ENCODE results near the gene NEFH.

DNA sequence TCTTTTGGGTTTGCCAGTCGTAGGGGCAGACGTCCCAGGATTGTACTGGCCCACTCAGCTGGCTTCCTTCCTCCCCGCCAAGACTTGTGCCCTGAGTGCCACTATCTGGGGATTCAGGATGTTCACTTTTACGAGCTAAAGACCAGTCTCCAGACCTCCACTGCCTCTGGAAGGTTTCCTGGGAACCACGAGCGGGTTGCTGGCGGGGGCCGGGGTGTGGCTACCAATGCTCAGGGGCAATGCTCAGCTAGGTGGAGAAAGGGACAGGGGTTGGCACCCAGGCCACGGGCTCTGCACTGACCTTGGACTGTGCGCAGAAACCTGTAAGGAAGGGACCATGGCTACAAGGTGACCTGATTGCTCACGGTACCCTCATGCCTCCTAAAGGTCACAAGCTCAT is 2.2 kb downstream of the NEFH start:
- TF ChIP-seq POLR2AphosphoS5 (IDR thresholded peaks at IDR 0.05; ENCODE audit: low read depth, low read length), result no peak
- TF ChIP-seq, protein P1, sequence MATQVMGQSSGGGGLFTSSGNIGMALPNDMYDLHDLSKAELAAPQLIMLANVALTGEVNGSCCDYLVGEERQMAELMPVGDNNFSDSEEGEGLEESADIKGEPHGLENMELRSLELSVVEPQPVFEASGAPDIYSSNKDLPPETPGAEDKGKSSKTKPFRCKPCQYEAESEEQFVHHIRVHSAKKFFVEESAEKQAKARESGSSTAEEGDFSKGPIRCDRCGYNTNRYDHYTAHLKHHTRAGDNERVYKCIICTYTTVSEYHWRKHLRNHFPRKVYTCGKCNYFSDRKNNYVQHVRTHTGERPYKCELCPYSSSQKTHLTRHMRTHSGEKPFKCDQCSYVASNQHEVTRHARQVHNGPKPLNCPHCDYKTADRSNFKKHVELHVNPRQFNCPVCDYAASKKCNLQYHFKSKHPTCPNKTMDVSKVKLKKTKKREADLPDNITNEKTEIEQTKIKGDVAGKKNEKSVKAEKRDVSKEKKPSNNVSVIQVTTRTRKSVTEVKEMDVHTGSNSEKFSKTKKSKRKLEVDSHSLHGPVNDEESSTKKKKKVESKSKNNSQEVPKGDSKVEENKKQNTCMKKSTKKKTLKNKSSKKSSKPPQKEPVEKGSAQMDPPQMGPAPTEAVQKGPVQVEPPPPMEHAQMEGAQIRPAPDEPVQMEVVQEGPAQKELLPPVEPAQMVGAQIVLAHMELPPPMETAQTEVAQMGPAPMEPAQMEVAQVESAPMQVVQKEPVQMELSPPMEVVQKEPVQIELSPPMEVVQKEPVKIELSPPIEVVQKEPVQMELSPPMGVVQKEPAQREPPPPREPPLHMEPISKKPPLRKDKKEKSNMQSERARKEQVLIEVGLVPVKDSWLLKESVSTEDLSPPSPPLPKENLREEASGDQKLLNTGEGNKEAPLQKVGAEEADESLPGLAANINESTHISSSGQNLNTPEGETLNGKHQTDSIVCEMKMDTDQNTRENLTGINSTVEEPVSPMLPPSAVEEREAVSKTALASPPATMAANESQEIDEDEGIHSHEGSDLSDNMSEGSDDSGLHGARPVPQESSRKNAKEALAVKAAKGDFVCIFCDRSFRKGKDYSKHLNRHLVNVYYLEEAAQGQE (IDR thresholded peaks at IDR 0.05; ENCODE audit: insufficient read depth in 1 of 2, low read depth in 2 of 2, low read length in 2 of 2), result no peak
- no peak for TF ChIP-seq TAF1 (IDR thresholded peaks at IDR 0.05; ENCODE audit: borderline replicate concordance, insufficient read depth, low read length)
- no peak for TF ChIP-seq SIN3A (IDR thresholded peaks at IDR 0.05; ENCODE audit: borderline replicate concordance, insufficient read depth, low read length)
- no peak for TF ChIP-seq FOXP2 (optimal IDR thresholded peaks at IDR 0.05; ENCODE audit: borderline replicate concordance, extremely low read depth, extremely low read length, insufficient read depth)
